ENCODE measurements around the gene TOE1. TPM values are rescaled to one million over a fixed set of nuclear protein-coding genes. Genes with fewer than 3 reads are reported as not detected.
A peak's percentile ranks its signal among the peaks of the same experiment; 100 is the strongest.

Gene TOE1
- total and polyA plus RNA-seq, 9 of the 15 experiments (the other 6 are each of a cell fraction or from before 2014, with no cell fraction given), result 32.1 to 85.7 (median 38.0) TPM

- TF ChIP-seq BRCA1 (IDR thresholded peaks at IDR 0.05) (no peak), BRCA1 (CRISPR knock-in tag; IDR thresholded peaks at IDR 0.05) (no peak), ZBTB1 (CRISPR knock-in tag; IDR thresholded peaks at IDR 0.05; ENCODE audit: borderline replicate concordance, low read depth) (no peak), ETV6 (IDR thresholded peaks at IDR 0.05; ENCODE audit: borderline replicate concordance in 1 of 2, low read depth in 2 of 2, low read length in 1 of 2) (no peak), ETV6 (CRISPR knock-in tag; IDR thresholded peaks at IDR 0.05; ENCODE audit: borderline replicate concordance) (no peak), RBM14 (IDR thresholded peaks at IDR 0.05; ENCODE audit: borderline replicate concordance, insufficient read depth, low read depth, low read length) (no peak), HNRNPK (IDR thresholded peaks at IDR 0.05; ENCODE audit: low read depth, low read length, poor library complexity, severe bottlenecking) (no peak), MYC (IDR thresholded peaks at IDR 0.05; ENCODE audit: low read depth, low read length) (no peak), MYC (CRISPR knock-in tag; IDR thresholded peaks at IDR 0.05; ENCODE audit: borderline replicate concordance, low read depth) (no peak), ZNF707 (CRISPR knock-in tag; conservative IDR thresholded peaks at IDR 0.05) (no peak), HSF4 (CRISPR knock-in tag; IDR thresholded peaks at IDR 0.05; ENCODE audit: borderline replicate concordance) (no peak), HOXB6 (CRISPR knock-in tag; IDR thresholded peaks at IDR 0.05; ENCODE audit: borderline replicate concordance) (no peak), ATF6 (CRISPR knock-in tag; IDR thresholded peaks at IDR 0.05) (no peak), SRSF9 (IDR thresholded peaks at IDR 0.05; ENCODE audit: borderline replicate concordance, low read depth, low read length) (no peak), HNRNPUL1 (IDR thresholded peaks at IDR 0.05; ENCODE audit: low read length) (no peak)
- TF ChIP-seq, protein P1, sequence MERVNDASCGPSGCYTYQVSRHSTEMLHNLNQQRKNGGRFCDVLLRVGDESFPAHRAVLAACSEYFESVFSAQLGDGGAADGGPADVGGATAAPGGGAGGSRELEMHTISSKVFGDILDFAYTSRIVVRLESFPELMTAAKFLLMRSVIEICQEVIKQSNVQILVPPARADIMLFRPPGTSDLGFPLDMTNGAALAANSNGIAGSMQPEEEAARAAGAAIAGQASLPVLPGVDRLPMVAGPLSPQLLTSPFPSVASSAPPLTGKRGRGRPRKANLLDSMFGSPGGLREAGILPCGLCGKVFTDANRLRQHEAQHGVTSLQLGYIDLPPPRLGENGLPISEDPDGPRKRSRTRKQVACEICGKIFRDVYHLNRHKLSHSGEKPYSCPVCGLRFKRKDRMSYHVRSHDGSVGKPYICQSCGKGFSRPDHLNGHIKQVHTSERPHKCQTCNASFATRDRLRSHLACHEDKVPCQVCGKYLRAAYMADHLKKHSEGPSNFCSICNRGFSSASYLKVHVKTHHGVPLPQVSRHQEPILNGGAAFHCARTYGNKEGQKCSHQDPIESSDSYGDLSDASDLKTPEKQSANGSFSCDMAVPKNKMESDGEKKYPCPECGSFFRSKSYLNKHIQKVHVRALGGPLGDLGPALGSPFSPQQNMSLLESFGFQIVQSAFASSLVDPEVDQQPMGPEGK (CRISPR knock-in tag; IDR thresholded peaks at IDR 0.05; ENCODE audit: borderline replicate concordance), result no peak
- H3K27ac ChIP-seq (ENCODE audit: extremely low read depth, low read depth, low read length), result no peak overlapping the region
- in situ Hi-C loops (cut with MboI), result no loop called here
- no peaks in the 10 kb centered on the region for H3K9me3 ChIP-seq (replicated peaks; ENCODE audit: control insufficient read depth, insufficient read depth, low read depth, low read length)
- H3K4me2 ChIP-seq (ENCODE audit: insufficient read depth, low read length), result no peak overlapping the region
- H3K9me1 ChIP-seq (ENCODE audit: control insufficient read depth, insufficient read depth, low read length), result peaks cover 3% of the 10 kb centered on the region
- intact Hi-C loops (cut with micrococcal nuclease), result no loop called here
- 93% methylated on average over 10 of the region's 10 CpGs for WGBS (ENCODE audit: insufficient coverage, low coverage, missing lambda C conversion rate)
- FAIRE-seq, result no peak
- ChIA-PET POLR2A (interaction anchor here (1.0 to 1.7 kb wide), 2 partner anchors 8 to 187 kb away, joined by 3 to 7 read pairs; partner anchors contain the start of genes MUTYH and TOE1), CTCF (ENCODE audit: low intra/inter-chr PET ratio) (no interaction called here)
- H3K9ac ChIP-seq (ENCODE audit: insufficient read depth in 1 of 2, low read depth in 2 of 2, low read length in 2 of 2), result peak overlapping the region in 1 of 2 experiments; percentile 6; a peak in 1 of 4 replicates
- H3K27me3 ChIP-seq (ENCODE audit: control insufficient read depth in 2 of 2, insufficient read depth in 2 of 2, low read length in 2 of 2), result no peaks in the 10 kb centered on the region
- no peak for ATAC-seq
- no TSS peak for BruUV-seq (replicated peaks)
- H3K4me3 ChIP-seq, result no peak overlapping the region
- no peaks in the 10 kb centered on the region for H3K79me2 ChIP-seq (ENCODE audit: control insufficient read depth, insufficient read depth, low read length)
- H2AFZ ChIP-seq (ENCODE audit: low read depth, low read length), result no peak overlapping the region
- no peak for DNase-seq (ENCODE audit: extremely low read depth in 1 of 4, low spot score in 3 of 4)
- H4K20me1 ChIP-seq (replicated peaks; ENCODE audit: control insufficient read depth, insufficient read depth, low read length), result no peaks in the 10 kb centered on the region
- H3K36me3 ChIP-seq (ENCODE audit: control insufficient read depth, insufficient read depth, low read length), result peaks cover 37% of the 10 kb centered on the region; the same call in 2 of the 3 replicates
- peaks cover 6 to 22% of the 10 kb centered on the region in 2 experiments; a peak in 3 of 5 replicates for H3K4me1 ChIP-seq (replicated peaks in 1 of 2; ENCODE audit: control insufficient read depth in 2 of 2, insufficient read depth in 2 of 2, low read length in 2 of 2)
Measured at GRCh38 chr1:45332346-45332720, 7.6 kb upstream of the TOE1 start.

All from K562 (cell line).